OCI-M2 (cell line): Measurements from ENCODE around the gene ZNF76.

Source experiments
- DNase-seq: peaks from one replicate; lab custom pipeline; 2025; ENCODE audit not compliant: unreplicated experiment; lab: John Stamatoyannopoulos, UW

Gene ZNF76

DNA sequence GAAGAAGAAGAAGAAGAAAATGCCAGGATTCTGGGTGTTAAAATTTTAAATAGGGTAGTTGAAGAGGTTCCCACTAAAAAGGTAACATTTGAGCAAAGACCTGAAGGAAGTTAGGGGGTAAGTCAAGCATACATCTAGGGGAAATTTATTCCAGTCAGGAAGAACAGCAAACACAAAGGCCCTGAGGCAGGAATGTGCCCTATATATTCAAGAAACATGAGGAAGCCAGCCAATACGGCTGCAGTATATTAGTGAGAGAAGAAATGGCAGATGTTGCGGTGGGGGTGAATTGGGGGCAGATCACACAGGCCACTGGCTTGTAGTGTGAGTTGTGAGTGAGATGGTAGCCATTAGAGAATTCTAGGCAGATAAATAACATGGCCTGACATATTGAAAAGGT lies 6.0 kb downstream of the ZNF76 start:
- DNase-seq, result no peak

DNA sequence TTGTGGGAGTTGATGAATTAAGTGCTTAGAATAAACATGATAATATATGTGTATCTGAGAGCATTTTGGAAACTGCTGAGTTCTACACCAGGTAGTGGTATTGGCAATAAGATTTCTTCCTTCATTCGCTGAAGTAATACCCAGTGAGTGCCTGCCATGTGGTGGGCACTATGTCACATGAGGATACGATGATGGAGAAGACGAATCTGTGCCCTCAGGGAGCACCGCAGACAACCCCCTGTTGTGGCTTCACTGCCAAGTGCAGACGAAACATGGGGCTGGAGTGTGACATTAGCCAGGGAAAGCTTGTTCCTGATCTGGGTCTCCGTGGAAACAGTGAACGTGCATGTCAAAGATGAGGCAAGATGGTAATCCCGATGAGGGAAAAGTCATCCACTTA lies 7.9 kb downstream of the ZNF76 start:
- DNase-seq, result no peak

DNA sequence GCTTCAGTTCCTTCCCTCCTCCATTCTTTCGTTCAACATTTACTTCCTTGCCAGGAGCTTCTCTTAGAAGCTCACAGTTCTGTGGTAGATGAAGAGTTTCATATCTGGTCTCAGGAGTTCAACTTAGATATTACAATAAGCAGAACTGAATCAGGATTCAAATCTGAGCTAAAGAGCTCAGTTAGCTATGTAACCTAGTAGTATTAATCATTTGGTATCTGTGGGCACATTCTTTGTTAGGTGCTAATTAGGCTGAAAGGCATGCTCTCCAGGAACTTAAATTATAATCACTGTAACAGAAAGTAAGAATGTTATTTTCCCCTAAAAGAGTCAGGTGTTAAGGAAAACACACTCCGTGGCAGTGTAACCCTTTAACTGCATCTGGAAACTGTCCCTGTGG lies 8.4 kb downstream of the ZNF76 start:
- no peak for DNase-seq

DNA sequence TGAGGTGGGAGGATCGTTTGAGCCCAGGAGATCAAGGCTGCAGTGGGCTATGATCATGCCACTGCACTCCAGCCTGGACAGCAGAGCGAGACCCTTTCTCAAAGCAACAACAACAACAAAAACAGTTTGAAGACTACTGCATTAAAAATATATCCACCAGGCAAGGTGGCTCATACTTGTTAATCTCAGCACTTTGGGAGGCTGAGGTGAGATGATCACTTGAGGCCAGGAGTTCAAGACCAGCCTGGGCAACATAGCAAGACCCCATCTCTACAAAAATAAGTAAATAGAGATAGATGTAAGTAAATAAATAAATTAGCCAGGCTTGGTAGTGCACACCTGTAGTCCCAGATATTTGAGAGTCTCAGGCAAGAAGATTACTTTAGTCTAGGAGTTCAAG lies 12.5 kb downstream of the ZNF76 start:
- no peak for DNase-seq

DNA sequence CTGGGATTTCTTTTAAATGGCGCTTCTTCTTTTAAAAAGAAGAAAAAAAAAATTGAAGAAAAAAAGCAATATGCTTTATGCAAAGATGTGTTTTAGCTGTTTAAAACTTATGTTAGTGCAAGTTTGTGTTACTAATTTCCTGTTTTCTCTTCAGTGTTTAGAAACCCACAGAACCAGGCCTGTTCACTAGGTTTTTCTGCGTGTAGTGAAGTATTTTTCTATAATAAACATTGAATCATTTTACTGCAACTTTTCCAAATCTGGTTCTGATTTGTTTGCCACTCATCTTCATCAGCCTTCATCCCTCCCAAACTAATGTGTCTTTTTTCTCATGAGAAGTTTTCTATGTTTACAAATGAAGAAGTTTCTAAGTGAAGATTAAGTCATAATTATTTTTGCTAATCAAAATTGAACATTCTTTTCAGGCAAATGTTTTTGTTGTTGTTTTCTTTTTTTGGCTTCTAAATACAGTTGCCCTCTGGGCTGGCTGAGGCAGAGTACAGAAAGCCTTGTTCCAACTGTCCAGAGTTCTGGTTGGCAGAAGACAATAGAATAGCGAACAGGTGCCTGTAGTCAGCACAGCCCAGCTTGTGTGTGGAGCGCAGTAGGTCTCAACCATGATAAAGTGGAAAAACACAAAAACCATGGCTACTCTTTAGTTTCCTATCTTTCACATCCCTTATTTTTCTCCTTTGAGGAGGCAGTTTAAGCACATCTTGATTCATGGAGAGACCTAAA lies 14.5 kb downstream of the ZNF76 start:
- no peak for DNase-seq

DNA sequence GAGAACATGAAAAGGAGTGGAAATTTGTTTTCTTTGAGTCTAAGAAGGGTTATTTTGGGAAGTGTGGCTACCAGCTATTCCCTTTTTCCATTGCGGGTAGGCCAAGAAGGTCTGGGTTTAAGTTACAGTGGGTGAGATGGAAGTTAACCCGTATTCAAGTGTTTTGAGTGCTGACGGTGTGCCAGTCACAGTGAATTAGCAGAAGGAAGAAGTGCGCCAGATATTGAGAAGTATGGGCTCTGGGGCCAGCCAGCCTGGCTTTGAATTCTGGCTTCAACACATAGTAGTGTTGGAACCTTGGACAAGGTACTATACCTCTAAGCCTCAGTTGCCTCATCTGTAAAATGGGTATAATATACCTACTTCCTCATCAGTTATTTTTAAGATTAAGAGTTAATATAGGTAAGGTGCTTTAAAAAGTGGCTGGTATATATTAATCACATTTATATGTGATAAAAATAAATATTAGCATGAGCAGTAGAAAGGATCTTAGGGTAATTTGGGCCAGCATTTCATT lies 16.3 kb downstream of the ZNF76 start:
- no peak for DNase-seq

GRCh38 chr6:35278708-35279107 lies 19.2 kb downstream of the ZNF76 start:
- DNase-seq, result no peak

DNA sequence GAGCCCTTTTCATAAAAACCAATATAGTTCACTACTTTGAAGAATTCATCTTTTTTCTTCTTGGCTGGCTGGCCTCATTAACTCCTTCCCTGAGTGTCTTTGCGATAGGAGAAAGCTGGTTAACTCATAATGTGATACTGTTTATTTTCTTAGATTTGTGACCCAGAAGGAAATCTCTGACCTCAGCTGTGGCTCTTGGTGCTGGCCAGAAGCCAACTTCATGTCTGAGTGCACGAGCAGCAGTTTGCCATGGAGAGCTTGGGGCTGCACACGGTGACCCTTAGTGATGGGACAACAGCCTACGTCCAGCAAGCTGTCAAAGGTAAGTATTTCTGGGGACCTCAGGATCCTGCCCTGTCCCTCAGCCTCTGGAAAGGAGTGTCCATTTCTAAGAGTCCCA lies 21.4 kb downstream of the ZNF76 start:
- DNase-seq, result no peak

GRCh38 chr6:35282472-35282871 lies 22.9 kb downstream of the ZNF76 start:
- DNase-seq, result no peak

- no peak for DNase-seq
Observed at GRCh38 chr6:35283361-35283760, 23.8 kb downstream of the ZNF76 start.

DNA sequence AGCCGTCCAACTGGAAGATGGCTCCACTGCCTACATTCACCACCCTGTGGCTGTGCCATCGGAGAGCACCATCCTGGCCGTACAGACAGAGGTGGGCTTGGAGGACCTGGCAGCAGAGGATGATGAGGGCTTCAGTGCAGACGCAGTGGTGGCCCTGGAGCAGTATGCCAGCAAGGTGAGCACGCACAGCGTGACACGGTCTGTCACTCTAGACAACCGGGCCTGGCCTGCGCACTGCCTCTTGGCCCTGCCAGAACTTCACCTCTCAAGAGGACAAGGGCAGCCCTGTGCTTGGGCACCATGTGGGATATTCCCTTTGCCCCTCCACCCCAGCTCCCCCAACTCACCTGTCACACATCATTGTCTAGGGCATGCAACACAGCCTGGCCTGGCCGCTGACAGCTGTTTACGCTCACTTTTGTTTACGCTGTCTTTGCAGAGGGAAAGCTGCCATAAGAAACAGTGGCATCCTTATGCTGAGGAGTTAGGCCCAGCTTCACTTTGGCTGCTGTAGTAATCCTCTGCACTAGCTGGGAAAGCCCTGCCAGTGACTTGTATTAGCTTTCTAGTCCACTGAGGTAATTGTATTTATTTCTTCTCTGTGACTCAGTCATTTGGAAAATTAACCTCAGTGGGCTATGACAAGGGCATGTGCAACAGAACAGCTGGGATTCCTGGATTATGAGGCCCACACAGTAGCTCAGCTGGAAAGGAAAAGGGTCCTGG lies 28.3 kb downstream of the ZNF76 start:
- DNase-seq, result no peak

DNA sequence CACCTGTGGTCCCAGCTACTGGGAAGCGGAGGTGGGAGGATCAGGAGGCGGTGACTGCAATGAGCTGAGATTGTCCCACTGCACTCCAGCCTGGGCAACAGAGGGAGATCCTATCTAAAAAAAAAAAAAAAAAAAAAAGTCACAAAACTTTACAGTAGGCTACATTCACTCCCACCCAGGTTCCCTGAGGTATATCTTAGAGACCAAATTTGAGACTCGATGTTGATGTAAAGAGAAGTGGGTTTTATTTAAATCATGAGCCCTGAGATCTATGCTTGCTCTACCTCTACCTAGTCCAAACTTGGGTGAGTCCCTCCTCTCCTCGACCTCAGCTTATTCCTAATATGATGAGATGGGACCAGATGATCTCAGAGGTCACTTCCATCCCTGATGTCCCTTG lies 29.3 kb downstream of the ZNF76 start:
- DNase-seq, result no peak

GRCh38 chr6:35291491-35291890 lies 32.0 kb downstream of the ZNF76 start:
- no peak for DNase-seq

- DNase-seq, result no peak
Observed at GRCh38 chr6:35292494-35292893, 33.0 kb downstream of the ZNF76 start.

GRCh38 chr6:35293681-35294080 lies 34.1 kb downstream of the ZNF76 start:
- DNase-seq, result no peak

DNA sequence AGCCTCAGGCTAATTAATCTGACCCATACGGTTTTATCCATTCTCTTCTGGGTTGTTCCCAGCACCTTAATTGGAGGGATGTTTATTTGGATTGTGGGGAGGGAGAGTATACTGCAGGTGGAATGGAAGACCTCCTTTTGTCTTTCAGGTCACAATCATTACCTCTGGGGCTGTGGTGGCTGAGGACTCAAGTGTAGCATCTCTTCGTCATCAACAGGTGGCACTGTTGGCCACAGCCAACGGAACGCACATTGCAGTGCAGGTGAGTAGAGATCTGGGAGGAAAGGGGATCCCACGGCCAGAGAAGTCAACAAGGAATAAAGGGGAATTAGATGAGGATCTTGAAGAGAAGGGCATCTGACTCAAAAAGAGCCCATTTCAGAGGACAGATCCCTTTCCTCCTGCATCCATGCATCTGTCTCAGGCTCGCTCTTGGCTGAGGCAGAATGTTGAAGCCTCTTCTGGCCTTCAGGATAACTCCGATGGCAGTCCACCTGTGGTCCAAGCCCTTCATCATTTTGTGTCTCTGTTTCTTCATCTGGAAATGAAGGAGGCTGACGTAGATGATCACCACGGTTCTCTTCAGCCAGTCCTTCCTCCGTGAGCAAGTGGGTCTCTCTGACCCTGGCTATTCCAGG lies 34.9 kb downstream of the ZNF76 start:
- DNase-seq, result no peak

DNA sequence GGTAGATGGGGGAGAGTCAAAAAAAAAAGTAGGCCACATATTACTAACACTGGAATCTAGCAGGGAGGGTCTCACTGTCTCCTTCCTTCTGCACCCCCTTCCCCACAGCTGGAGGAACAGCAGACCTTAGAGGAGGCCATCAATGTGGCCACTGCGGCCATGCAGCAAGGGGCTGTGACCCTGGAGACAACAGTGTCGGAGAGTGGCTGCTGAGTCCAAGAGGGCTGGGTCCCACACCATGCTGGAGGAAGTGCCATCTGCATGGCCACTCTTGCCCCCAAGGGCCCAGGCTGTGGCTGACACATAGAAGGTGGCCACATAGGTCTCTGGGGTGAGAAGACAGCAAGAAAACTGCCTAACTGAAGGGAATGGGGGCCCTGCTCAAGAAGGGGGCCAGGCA lies 35.5 kb downstream of the ZNF76 start:
- DNase-seq, result no peak

GRCh38 chr6:35295521-35296315 lies 36.2 kb downstream of the ZNF76 start:
- no peak for DNase-seq

DNA sequence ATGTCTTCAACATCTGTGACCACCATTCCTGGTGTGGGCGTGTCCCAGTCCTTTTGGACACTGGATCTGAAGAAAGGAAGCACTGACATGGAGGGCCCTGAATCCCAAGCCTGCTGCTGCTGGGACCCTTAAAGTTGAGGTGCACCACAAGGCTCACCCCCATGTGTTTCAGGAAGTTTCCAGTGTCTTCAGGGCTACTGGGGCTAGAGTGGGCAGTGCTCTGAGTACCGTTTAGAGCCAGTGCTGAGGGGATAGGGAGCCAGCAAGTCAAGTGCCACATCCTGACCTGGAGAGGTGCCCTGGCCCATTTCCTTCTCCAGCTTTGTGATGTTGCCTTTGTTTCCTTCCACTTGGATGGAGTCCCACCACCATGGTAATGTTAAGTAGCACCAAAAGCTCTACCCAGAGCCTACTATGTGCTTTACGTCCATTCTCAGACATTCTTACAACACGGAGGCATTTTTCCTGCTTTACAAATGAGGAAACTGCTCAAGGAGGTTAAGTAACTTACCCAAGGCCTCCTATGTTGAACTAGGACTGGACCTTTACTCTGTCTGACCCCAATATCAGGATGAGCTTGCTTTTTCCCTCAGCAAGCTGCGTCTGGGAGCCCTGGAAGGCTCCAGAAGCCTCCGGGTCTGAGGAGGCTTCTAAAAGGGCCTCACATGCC lies 37.5 kb downstream of the ZNF76 start:
- no peak for DNase-seq

GRCh38 chr6:35297601-35298481 lies 38.3 kb downstream of the ZNF76 start, which contains the start of gene DEF6:
TSS of gene DEF6 (plus strand) at chr6:35297818. CDS start at chr6:35297857, 39 bp downstream.
- DNase-seq, result peak; percentile 74
